Brain microvascular endothelial cell (primary cell): ENCODE data around the gene FAM117A.

Experiments used
- DNase-seq: peaks from one replicate; pipeline ENCODE4 v3.0.0-alpha.2; 2020
- H3K27ac ChIP-seq: fragments of 250-450 bp; sonication (Bioruptor Pico); 2 replicates; pipeline ENCODE4 v1.5.1; 2020; ENCODE audit warnings: mild to moderate bottlenecking, moderate library complexity
- H3K27me3 ChIP-seq: fragments of 250-450 bp; sonication (Bioruptor Pico); replicated peaks from 2 replicates; pipeline ENCODE4 v1.5.1; 2020; ENCODE audit warnings: mild to moderate bottlenecking
- H3K36me3 ChIP-seq: fragments of 250-450 bp; sonication (Bioruptor Pico); replicated peaks from 2 replicates; pipeline ENCODE4 v1.5.1; 2020; ENCODE audit warnings: mild to moderate bottlenecking
- H3K4me3 ChIP-seq: 2 replicates; pipeline ENCODE4 v1.5.1; 2011; ENCODE audit warnings: low read depth, mild to moderate bottlenecking, control low read depth, low read length, moderate library complexity
- in situ Hi-C: cut with HindIII; loops from 2 replicates; pipeline ENCODE4 v1.10.0; 2017; ENCODE audit warnings: low sequenced_read_pairs, low pct_ligation_motif_present
- TF ChIP-seq, protein P1 (sequence below): IDR thresholded peaks from 2 replicates; pipeline ENCODE4 v1.5.1; 2011; ENCODE audit warnings: low read depth, mild to moderate bottlenecking, moderate library complexity, low read length, control low read depth, inconsistent platforms; ENCODE audit errors: missing control alignments

Gene FAM117A

DNA sequence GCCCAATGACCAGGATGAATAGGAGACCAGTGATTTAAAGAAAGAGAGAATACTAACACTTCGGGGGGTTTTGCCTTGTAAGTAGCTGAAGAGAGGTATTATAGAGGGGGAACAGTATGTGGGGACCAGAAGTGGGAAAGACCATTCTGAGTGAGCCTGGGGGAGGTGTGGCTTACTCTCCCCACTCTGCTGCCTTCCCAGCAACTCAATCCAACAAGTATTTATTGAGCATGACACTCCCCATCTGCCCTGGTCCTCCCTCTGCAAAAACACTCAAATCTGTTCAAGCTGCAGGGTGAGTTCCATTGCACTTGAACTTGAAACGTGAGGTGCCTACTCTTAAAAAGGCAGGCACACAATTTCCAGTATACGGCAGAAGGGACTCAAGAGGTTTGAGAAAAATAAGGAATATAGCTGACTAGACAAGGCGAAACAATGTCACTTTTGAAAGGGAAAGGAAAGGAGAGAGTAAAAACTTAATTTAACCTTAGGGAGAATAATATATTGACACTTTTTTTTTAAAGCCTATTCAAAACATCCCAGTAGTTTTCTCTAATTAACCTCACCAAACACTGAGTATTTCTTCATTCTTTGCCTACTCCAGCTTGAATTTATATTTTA lies 8.2 kb downstream of the FAM117A start:
- in situ Hi-C loops: no loop called here
- Histone ChIP-seq H3K27me3 (no peaks in the 10 kb centered on the region), H3K36me3 (no peaks in the 10 kb centered on the region), H3K27ac (no peak overlapping the region), H3K4me3 (no peak overlapping the region)
- TF ChIP-seq, protein P1, sequence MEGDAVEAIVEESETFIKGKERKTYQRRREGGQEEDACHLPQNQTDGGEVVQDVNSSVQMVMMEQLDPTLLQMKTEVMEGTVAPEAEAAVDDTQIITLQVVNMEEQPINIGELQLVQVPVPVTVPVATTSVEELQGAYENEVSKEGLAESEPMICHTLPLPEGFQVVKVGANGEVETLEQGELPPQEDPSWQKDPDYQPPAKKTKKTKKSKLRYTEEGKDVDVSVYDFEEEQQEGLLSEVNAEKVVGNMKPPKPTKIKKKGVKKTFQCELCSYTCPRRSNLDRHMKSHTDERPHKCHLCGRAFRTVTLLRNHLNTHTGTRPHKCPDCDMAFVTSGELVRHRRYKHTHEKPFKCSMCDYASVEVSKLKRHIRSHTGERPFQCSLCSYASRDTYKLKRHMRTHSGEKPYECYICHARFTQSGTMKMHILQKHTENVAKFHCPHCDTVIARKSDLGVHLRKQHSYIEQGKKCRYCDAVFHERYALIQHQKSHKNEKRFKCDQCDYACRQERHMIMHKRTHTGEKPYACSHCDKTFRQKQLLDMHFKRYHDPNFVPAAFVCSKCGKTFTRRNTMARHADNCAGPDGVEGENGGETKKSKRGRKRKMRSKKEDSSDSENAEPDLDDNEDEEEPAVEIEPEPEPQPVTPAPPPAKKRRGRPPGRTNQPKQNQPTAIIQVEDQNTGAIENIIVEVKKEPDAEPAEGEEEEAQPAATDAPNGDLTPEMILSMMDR: no peak
- no peak for DNase-seq

DNA sequence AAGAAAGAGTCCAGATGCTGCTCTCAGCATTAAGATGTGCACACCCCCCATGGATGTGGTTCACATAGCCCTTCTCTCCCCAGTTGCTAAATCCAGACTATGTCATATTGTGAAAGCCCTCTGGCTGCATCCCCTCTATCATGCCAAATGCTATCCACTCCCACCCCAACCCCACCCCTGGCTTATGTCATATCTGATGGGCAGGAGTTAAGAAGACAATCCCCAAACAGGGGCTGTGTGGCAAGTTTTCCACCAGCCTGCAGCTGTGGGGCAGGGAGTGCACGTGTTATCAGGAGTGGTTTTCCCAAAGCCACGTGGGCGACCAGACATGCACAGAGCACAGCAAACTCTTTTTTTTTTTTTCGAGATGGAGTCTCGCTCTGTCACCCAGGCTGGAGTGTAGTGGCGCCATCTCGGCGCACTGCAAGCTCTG lies 10.0 kb downstream of the FAM117A start:
- H3K27ac ChIP-seq: no peak overlapping the region
- no peaks in the 10 kb centered on the region for H3K27me3 ChIP-seq
- TF ChIP-seq, protein P1: no peak
- no peaks in the 10 kb centered on the region for H3K36me3 ChIP-seq
- in situ Hi-C loops: no loop called here
- DNase-seq: no peak
- H3K4me3 ChIP-seq: no peak overlapping the region

DNA sequence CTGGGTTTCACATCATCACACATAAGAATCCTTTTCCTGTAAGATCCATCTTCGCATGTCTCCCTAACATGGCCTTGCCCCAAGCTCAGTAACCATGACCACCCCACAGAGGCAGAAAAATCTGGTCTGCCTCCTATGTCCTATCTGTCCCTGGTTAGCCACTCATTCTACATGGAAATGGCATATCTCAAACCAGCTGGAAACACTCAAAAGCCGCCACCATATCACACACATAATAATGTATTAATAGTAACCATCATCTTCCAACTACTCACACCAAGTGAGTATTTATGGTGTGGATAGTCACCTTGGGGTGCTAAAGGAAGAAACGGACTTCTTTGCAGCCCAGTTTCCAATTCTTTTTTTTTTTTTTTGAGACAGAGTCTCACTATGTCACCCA lies 11.4 kb downstream of the FAM117A start:
- DNase-seq: no peak
- Histone ChIP-seq H3K4me3 (no peak overlapping the region), H3K27me3 (no peaks in the 10 kb centered on the region), H3K36me3 (no peaks in the 10 kb centered on the region), H3K27ac (no peak overlapping the region)
- in situ Hi-C loops: no loop called here
- TF ChIP-seq, protein P1: no peak

DNA sequence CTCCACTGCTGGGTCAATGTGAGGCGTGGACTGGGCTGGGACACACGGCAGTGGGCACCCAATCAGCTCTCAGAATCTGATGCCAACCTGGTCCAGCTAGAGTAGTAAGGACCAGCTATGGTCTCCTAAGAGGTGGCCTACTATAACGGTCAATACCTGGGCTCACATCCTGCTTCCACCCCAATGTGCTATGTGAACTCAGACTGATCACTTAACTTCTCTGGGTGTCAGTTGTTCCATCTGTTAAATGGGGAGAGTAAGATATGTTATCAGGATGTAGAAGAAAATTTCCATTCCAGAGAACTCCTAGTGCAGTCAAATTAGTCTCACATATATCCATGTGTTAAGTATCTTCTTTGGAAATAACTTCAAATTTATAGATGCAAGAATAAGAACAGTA lies 14.2 kb downstream of the FAM117A start:
- H3K36me3 ChIP-seq: no peaks in the 10 kb centered on the region
- no peaks in the 10 kb centered on the region for H3K27me3 ChIP-seq
- no peak overlapping the region for H3K27ac ChIP-seq
- no peak overlapping the region for H3K4me3 ChIP-seq
- no peak for DNase-seq
- in situ Hi-C loops: no loop called here
- TF ChIP-seq, protein P1: no peak

DNA sequence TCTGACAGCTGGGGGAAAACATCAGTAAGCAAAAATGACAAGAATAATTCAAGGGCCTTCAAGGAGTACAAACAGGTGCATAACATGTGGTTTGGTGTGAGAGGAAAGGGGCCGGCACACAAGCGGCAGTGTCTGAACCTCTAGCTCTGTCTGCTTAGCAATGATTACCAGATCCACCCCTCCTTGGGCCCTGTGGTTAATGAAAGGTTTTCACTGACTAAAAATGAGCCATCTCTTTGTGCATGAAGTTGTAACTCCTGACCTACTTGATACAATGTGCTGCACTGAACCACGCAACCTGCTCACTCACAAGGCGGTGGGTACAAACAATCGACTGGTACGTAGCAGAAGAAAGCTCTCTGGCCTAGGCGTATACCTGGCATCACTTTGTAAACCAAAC lies 15.1 kb downstream of the FAM117A start:
- Histone ChIP-seq H3K27ac (no peak overlapping the region), H3K36me3 (no peaks in the 10 kb centered on the region), H3K4me3 (no peak overlapping the region), H3K27me3 (no peaks in the 10 kb centered on the region)
- TF ChIP-seq, protein P1: no peak
- in situ Hi-C loops: no loop called here
- DNase-seq: no peak

DNA sequence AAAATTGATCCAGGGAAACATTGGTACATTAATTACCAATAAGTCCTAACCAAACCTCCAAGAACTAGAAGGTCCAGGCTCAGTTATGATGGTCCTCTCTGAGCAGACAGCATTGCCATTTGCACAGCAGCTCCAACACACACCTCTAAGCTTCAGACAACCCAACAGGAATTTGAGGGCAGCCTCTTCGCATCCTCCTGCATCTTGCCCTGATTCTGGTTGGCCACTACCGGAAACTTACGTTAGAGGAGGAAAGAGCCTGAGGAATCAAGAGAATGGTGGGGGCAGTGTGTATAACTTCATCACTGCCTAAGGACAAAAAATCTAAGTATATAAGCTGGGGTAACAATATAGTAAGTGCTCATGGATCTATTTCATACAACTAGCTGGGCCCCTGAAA lies 15.7 kb downstream of the FAM117A start:
- TF ChIP-seq, protein P1: no peak
- no peak overlapping the region for H3K4me3 ChIP-seq
- no peaks in the 10 kb centered on the region for H3K36me3 ChIP-seq
- no peak for DNase-seq
- no peak overlapping the region for H3K27ac ChIP-seq
- in situ Hi-C loops: no loop called here
- H3K27me3 ChIP-seq: no peaks in the 10 kb centered on the region
